Choroid plexus epithelial cell (primary cell): Measurements from ENCODE around the gene DIP2B.

Source experiments
- DNase-seq: peaks from one replicate; pipeline ENCODE4 v3.0.0-alpha.2; 2010; ENCODE audit warnings: low read depth
- H3K4me3 ChIP-seq: 2 replicates; pipeline ENCODE4 v1.5.1; 2011; ENCODE audit warnings: low read depth, mild to moderate bottlenecking, control low read depth, low read length, moderate library complexity
- TF ChIP-seq, protein P1 (sequence below): conservative IDR thresholded peaks from 2 replicates; pipeline ENCODE4 v1.5.1; 2011; ENCODE audit warnings: low read depth, mild to moderate bottlenecking, control low read depth, inconsistent platforms, low read length, moderate library complexity

Gene DIP2B

GRCh38 chr12:50508414-50508813 lies 3.6 kb downstream of the DIP2B start:
- no peak overlapping the region for H3K4me3 ChIP-seq
- no peak for DNase-seq
- TF ChIP-seq, protein P1, sequence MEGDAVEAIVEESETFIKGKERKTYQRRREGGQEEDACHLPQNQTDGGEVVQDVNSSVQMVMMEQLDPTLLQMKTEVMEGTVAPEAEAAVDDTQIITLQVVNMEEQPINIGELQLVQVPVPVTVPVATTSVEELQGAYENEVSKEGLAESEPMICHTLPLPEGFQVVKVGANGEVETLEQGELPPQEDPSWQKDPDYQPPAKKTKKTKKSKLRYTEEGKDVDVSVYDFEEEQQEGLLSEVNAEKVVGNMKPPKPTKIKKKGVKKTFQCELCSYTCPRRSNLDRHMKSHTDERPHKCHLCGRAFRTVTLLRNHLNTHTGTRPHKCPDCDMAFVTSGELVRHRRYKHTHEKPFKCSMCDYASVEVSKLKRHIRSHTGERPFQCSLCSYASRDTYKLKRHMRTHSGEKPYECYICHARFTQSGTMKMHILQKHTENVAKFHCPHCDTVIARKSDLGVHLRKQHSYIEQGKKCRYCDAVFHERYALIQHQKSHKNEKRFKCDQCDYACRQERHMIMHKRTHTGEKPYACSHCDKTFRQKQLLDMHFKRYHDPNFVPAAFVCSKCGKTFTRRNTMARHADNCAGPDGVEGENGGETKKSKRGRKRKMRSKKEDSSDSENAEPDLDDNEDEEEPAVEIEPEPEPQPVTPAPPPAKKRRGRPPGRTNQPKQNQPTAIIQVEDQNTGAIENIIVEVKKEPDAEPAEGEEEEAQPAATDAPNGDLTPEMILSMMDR, result no peak

DNA sequence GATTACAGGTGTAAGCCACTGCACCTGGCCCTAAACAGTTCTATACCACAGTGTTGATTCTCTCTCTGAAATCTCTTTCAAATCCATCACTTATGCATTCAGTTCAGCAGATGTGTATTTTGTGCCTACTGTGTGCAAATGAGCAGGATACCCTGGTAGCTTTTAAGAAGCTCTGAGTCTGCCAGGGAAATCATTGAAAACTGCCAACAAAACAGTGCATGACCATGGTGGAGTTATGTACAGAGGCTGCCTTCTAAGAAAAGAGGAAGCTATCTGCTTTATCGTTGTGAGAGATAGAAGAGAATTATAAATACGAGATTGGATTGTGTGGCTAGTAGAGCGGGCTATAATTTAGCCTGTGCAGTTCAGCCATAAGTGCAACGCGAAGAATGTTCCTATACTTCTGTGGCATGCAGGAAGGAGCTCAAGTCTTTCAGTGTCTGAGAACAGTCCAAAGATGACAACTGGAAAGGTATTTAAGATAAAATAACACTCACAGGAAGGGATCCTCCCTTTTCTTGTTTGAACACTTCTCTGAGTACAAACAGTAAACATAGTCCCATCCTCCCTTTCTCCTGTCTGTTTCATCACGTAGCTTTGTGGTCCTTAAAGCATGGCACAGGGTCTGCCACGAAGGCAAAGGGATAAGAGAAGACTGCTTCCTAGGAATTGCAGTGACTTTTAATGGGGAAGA lies 4.3 kb downstream of the DIP2B start:
- no peak for DNase-seq
- H3K4me3 ChIP-seq, result no peak overlapping the region
- TF ChIP-seq, protein P1, result no peak

- no peak for DNase-seq
- H3K4me3 ChIP-seq, result no peak overlapping the region
- TF ChIP-seq, protein P1, result no peak
Measured at GRCh38 chr12:50514526-50515276, 9.9 kb downstream of the DIP2B start.

DNA sequence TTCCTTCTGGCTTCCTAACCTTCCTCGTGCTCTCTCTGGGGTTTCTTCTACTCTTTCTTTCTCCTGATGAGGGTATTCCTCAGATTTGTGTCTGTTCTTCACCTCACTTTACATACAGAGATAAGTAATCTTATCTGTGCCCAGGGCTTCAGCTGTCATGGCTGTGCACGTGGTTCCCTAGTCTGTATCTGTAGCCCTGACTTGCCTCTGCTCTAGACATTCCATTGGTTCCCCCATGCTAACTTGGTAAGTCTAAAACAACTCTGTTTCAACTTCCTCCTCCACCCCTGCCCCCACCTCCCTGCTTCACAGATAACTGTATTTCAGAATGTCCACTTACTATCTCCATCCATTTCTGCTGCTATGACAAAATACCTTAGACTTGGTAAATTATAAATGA lies 10.8 kb downstream of the DIP2B start:
- no peak for DNase-seq
- no peak overlapping the region for H3K4me3 ChIP-seq
- TF ChIP-seq, protein P1, result no peak

GRCh38 chr12:50517421-50518048 lies 12.8 kb downstream of the DIP2B start:
- TF ChIP-seq, protein P1, result no peak
- DNase-seq, result peak; percentile 66
- H3K4me3 ChIP-seq, result no peak overlapping the region

DNA sequence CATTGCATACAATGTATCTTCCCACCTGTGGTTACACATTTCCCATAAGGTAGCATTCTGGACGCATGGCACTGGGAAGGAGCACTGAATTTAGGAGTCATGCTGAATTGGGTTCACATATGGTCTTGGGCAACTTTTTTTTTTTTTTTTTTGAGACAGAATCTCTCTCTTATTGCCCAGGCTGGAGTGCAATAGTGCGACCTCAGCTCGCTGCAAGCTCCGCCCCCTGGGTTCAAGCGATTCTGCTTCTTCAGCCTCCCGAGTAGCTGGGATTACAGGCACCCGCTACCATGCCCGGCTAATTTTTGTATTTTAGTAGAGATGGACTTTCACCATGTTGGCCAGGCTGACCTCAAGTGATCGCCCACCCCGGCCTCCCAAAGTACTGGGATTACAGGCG lies 13.3 kb downstream of the DIP2B start:
- H3K4me3 ChIP-seq, result no peak overlapping the region
- TF ChIP-seq, protein P1, result no peak
- no peak for DNase-seq
